Measurements from ENCODE around the gene LPIN1. TPM values are rescaled to one million over a fixed set of nuclear protein-coding genes. Genes with fewer than 3 reads are reported as not detected.

Gene LPIN1
- total RNA-seq, 1 experiment from 2014 or later, result 4.4 TPM

DNA sequence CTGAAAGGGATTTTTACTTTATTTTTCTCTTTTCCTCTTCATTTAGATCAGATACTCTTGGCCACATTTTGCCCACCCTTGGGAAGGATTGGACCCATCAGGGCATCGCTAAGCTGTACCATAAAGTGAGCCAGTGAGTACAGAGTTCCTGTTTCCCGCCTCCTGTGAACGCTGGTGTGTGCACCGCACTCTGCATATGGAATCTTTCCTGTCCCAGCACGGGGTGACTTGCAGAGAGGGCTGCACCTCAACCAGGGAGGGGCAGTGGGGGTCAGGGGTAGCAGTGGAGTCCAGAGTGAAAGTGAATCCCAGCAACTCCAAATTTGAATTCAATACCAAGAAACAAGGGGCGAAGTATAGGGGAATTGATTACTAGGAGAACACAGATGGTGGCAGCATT, 58.6 kb downstream of the LPIN1 start:
- no peaks in the 10 kb centered on the region for H3K4me1 ChIP-seq (ENCODE audit: insufficient read depth, low read length)
- H2AK5ac ChIP-seq (ENCODE audit: insufficient read length, low read length), result no peak overlapping the region
- DNase-seq, result no peak
- H4K20me1 ChIP-seq (ENCODE audit: control insufficient read depth, insufficient read depth, insufficient read length), result no peaks in the 10 kb centered on the region
- no peak overlapping the region for H3K9ac ChIP-seq (ENCODE audit: extremely low read depth, insufficient read length, low read length)
- no peak overlapping the region for H3K23ac ChIP-seq (ENCODE audit: insufficient read length, low read depth, low read length)
- no peak overlapping the region for H2BK15ac ChIP-seq (ENCODE audit: low read depth, low read length)
- Mint-ChIP-seq H3K9me3 (no peaks in the 10 kb centered on the region), H3K27ac (no peak overlapping the region), H3K27me3 (ENCODE audit: low read depth) (no peaks in the 10 kb centered on the region), H3K36me3 (ENCODE audit: insufficient read depth in 1 of 3, low read depth in 3 of 3) (peaks cover 20 to 33% (median 30%) of the 10 kb centered on the region in 3 experiments; a peak in 6 of 7 replicates), H3K4me3 (no peak overlapping the region; a peak in 1 of 5 replicates), H3K4me1 (no peaks in the 10 kb centered on the region)
- H4K5ac ChIP-seq (ENCODE audit: insufficient read length, low read depth, low read length), result no peak overlapping the region
- H3K79me2 ChIP-seq (ENCODE audit: insufficient read depth, low read length), result no peaks in the 10 kb centered on the region
- no peak overlapping the region for H3K14ac ChIP-seq (ENCODE audit: insufficient read depth, low read length)
- H2BK5ac ChIP-seq (ENCODE audit: insufficient read length, low read length), result no peak overlapping the region
- no peak overlapping the region for H3K4ac ChIP-seq (ENCODE audit: low read depth, low read length)
- no peak for TF ChIP-seq CTCF (conservative IDR thresholded peaks at IDR 0.05)
- no peaks in the 10 kb centered on the region for H3K27me3 ChIP-seq (ENCODE audit: insufficient read depth, low read length)
- H2BK20ac ChIP-seq (ENCODE audit: low read depth, low read length, poor library complexity, severe bottlenecking), result no peak overlapping the region
- no peak overlapping the region for H2BK120ac ChIP-seq (ENCODE audit: low read depth, low read length, poor library complexity, severe bottlenecking)
- no peaks in the 10 kb centered on the region for H3K9me3 ChIP-seq (ENCODE audit: control insufficient read depth, low read depth, low read length)
- H3K4me2 ChIP-seq (ENCODE audit: insufficient read depth, insufficient read length, low read length), result no peak overlapping the region
- H3K27ac ChIP-seq (ENCODE audit: insufficient read length, low read depth, low read length), result no peak overlapping the region
- no peak overlapping the region for H3K18ac ChIP-seq (ENCODE audit: insufficient read length, low read depth, low read length)
- no peak overlapping the region for H4K91ac ChIP-seq (ENCODE audit: insufficient read length, low read depth, low read length)
- no peak overlapping the region for H3T11ph ChIP-seq (ENCODE audit: low read length)
- H3K79me1 ChIP-seq (ENCODE audit: insufficient read depth, low read depth, low read length, poor library complexity, severe bottlenecking), result no peaks in the 10 kb centered on the region
- WGBS (ENCODE audit: extremely low coverage, insufficient read length, low lambda C conversion rate), result no CpG with 5 or more reads among the region's 6 CpGs
- no peak overlapping the region for H3K56ac ChIP-seq (ENCODE audit: insufficient read length, low read depth, low read length)
- no peaks in the 10 kb centered on the region for H3K23me2 ChIP-seq (ENCODE audit: insufficient read length, low read depth, low read length, poor library complexity, severe bottlenecking)
- no peak overlapping the region for H4K8ac ChIP-seq (replicated peaks; ENCODE audit: insufficient read length, low read depth, low read length)
- no peak overlapping the region for H2AFZ ChIP-seq (ENCODE audit: low read length)
- no peak overlapping the region for H2BK12ac ChIP-seq (ENCODE audit: insufficient read length, low read depth, low read length)

Measured in H9 (cell line).